Superior temporal gyrus (tissue), 1 donor: ENCODE data around the gene TICAM2.
A peak's percentile ranks its signal among the peaks of the same experiment; 100 is the strongest.

Source experiments
- DNase-seq: peaks from one replicate; pipeline ENCODE4 v3.0.0-alpha.2; 2016; ENCODE audit errors: extremely low spot score

Gene TICAM2

GRCh38 chr5:115568668-115569067 is 33.6 kb downstream of the TICAM2 start:
- DNase-seq, result no peak

- DNase-seq, result no peak
Observed at GRCh38 chr5:115565233-115565632, 37.0 kb downstream of the TICAM2 start.

- no peak for DNase-seq
Observed at GRCh38 chr5:115561176-115561575, 41.1 kb downstream of the TICAM2 start.

GRCh38 chr5:115559524-115559923 is 42.8 kb downstream of the TICAM2 start:
- no peak for DNase-seq

GRCh38 chr5:115558388-115558956 is 43.8 kb downstream of the TICAM2 start:
- no peak for DNase-seq

GRCh38 chr5:115557667-115558387 is 44.5 kb downstream of the TICAM2 start:
- DNase-seq, result no peak

GRCh38 chr5:115556276-115556675 is 46.0 kb downstream of the TICAM2 start:
- no peak for DNase-seq

- no peak for DNase-seq
Observed at GRCh38 chr5:115555084-115555633, 47.1 kb downstream of the TICAM2 start.

- no peak for DNase-seq
Observed at GRCh38 chr5:115553082-115553481, 49.2 kb downstream of the TICAM2 start.

GRCh38 chr5:115551415-115551814 is 50.9 kb downstream of the TICAM2 start:
- DNase-seq, result no peak

GRCh38 chr5:115549154-115549553 is 53.1 kb downstream of the TICAM2 start:
- peak; percentile 6 for DNase-seq

GRCh38 chr5:115548683-115549082 is 53.6 kb downstream of the TICAM2 start:
- DNase-seq, result no peak

GRCh38 chr5:115545351-115545882 is 56.9 kb downstream of the TICAM2 start:
- DNase-seq, result no peak

- peak; percentile 93 for DNase-seq
Observed at GRCh38 chr5:115544436-115545350, 57.6 kb downstream of the TICAM2 start, which contains the start of gene FEM1C. TSS of gene FEM1C (minus strand) at chr5:115544775. CDS start at chr5:115543493, 1,282 bp downstream.

GRCh38 chr5:115544043-115544435 is 58.2 kb downstream of the TICAM2 start:
- DNase-seq, result no peak

- DNase-seq, result peak; percentile 72
Observed at GRCh38 chr5:115543365-115544042, 58.8 kb downstream of the TICAM2 start.

GRCh38 chr5:115542651-115543364 is 59.5 kb downstream of the TICAM2 start:
- DNase-seq, result peak; percentile 56

GRCh38 chr5:115542086-115542485 is 60.2 kb downstream of the TICAM2 start:
- DNase-seq, result peak; percentile 49

GRCh38 chr5:115541611-115542010 is 60.7 kb downstream of the TICAM2 start:
- peak; percentile 38 for DNase-seq

GRCh38 chr5:115535479-115536035 is 66.7 kb downstream of the TICAM2 start:
- DNase-seq, result no peak
